HG03064 (cell line): ENCODE data around the gene MYH13.

Experiments
- ATAC-seq: cut with Tn5 transposase; IDR thresholded peaks from one replicate; pipeline ENCODE4 v1.9.1; 2021; ENCODE audit warnings: low read depth; ENCODE audit not compliant: unreplicated experiment

Gene MYH13

DNA sequence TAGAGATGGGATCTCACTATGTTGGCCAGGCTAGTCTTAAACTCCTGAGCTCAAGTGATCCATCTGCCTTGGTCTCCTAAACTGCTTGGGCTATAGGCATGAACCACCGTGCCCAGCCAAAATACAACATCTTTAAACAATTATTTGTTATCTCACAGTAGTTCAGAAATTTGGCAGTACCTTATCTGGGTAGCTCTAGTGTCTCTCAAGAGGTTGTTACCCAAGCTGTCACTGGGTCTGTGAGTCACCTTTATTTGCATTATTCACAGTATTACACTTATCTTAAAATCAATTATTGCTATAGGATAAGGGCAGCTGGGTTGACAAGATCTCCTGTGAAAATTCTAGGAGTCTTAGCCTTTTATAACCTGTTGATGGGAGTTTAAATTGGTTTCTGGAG is 110.4 kb downstream of the MYH13 start:
- no peak for ATAC-seq

DNA sequence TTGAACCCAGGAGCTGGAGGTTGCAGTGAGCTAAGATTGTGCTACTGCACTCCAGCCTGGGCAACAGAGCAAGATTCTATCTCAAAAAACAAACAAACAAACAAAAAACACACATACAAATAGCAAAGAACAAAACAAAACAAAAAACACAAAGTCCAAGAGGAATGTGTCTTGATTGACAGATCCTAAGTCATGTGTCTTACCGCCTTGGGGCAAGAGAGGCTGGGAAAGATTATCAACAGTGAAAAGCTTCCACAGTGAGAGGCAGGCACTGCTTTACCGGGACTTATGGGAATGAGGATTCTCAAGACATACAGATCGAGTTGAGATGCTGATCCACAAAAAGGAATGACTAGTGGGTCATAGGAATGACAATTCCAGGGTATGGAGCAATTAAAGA is 111.7 kb downstream of the MYH13 start:
- ATAC-seq, result no peak

GRCh38 chr17:10251212-10251948 is 121.4 kb downstream of the MYH13 start:
- peak; percentile 80 for ATAC-seq
